HG02943 (cell line): Measurements from ENCODE around the gene ITGA7.
"Not testable (repeated sequence)": the region's sequence is repeated elsewhere in the genome, so short reads cannot be mapped to it uniquely, and the experiment has no call there.

Experiments used
- ATAC-seq: cut with Tn5 transposase; IDR thresholded peaks from one replicate; pipeline ENCODE4 v1.9.1; 2021; ENCODE audit warnings: mild to moderate bottlenecking, low read depth, moderate library complexity; ENCODE audit not compliant: unreplicated experiment

ITGA7 gene

DNA sequence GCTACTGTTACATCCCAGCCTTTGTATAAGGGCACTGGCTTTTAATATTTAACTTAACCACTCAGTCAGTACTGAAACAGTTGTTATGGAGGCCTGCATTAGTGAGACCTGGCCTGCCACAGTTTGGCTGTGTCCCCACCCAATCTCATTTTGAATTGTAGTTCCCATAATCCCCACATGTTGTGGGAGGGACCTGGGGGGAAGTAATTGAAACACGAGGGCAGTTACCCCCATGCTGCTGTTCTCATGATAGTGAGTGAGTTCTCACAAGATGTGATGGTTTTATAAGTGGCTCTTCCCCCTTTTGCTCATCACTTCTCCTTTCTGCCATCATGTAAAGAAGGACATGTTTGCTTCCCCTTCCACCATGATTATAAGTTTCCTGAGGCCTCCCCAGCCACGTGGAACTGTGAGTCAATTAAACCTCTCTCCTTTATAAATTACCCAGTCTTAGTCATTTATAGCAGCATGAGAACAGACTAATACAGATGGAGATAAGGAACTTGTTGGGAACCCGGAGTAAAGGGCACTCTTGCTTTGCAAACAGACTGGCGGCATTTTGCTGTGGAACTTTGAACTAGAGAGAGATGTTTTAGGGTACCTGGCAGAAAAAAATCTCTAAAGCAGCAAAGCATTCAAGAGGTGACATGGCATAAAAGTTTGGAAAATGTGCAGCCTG lies 56.9 kb downstream of the ITGA7 start:
- not testable (repeated sequence) for ATAC-seq

DNA sequence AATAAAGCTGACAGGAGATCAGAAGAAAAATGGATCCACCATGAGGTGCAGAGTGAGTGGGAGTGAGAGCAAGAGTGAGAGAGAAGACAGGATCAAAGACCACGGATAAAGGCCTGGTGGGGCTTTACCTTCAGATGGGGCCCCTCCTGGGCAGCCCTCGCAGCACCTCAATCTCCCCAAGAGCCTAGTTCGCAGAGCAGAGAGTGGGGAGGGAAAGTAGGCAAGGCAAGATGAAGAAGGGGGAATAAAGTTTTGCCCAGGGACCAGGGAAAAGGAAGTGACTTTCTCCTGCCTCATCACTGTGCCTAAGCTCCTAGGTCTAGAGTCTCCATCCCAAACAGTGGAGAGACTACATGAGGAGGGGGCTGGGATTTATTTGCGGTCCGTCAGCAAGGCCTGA lies 60.7 kb downstream of the ITGA7 start:
- no peak for ATAC-seq

DNA sequence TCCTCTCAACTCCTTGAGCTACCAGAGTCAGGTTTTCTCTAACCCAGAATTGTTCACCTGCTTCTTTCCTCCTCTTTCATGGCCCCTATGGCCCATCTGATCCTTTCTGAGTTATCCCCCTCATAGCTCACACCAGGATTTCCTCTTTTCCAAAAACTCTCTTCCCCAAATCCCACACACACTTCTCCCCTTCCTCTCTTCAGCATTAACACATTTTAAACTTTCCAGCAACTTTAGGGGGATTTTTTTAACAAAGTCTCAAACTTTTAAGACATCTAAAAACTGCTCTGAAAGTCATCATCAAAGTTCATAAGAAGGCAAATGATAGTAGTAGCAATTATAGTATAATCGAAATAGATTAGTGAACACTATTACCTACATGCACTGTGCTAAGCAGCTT lies 63.1 kb downstream of the ITGA7 start:
- no peak for ATAC-seq

- ATAC-seq, result no peak
Measured at GRCh38 chr12:55642669-55643068, 65.0 kb downstream of the ITGA7 start.

DNA sequence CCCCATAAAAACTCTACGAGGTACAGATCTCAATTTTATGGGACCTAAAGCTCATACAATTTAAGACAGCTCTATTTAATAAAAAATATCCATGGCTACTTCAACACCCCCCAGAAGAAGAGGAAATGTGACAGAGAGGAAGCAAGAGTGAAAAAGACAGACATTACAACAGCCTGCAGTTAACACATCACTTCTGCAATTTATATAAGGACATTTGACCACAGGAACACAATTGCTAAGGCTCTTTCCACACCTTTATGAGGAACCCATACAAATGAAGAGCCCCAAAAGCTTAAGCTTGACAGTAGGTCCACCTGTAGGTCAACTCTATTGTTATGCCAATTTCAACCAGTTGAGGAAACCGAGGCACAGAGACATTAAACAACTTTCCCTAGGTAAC lies 65.4 kb downstream of the ITGA7 start:
- ATAC-seq, result no peak

DNA sequence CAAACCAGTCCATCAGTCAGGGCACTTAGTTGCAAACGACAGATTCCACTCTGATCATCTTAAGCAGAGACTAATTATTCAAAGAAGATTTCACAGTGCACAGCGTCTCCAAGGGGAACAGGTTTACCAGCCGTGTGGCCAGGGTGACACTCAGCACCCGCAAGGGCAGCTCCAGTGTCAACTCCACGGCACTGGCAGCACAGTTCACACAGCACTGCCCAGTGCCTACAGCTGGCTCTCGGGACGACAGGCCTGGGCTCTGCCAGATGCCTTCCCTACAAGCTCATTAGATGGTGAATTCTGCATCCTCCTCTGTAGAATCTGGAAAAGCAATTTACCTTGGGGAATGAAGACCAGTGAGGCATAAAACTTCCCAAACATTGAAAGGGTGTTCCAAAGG lies 66.1 kb downstream of the ITGA7 start:
- no peak for ATAC-seq

DNA sequence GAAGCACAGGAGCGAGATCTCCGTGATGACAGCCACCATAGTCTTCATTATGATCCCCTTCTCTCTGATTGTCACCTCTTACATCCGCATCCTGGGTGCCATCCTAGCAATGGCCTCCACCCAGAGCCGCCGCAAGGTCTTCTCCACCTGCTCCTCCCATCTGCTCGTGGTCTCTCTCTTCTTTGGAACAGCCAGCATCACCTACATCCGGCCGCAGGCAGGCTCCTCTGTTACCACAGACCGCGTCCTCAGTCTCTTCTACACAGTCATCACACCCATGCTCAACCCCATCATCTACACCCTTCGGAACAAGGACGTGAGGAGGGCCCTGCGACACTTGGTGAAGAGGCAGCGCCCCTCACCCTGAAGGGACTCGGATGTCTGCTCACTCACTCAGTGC lies 70.2 kb downstream of the ITGA7 start:
- ATAC-seq, result no peak

DNA sequence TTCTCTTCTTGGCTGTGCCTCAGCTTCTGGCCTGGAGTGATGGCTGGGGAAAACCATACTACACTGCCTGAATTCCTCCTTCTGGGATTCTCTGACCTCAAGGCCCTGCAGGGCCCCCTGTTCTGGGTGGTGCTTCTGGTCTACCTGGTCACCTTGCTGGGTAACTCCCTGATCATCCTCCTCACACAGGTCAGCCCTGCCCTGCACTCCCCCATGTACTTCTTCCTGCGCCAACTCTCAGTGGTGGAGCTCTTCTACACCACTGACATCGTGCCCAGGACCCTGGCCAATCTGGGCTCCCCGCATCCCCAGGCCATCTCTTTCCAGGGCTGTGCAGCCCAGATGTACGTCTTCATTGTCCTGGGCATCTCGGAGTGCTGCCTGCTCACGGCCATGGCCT lies 70.9 kb downstream of the ITGA7 start, which contains the start of gene OR10P1:
TSS of gene OR10P1 (plus strand) at position 40 of the 400 bp plus-strand sequence. CDS start at position 40, 0 bp downstream.
- no peak for ATAC-seq

DNA sequence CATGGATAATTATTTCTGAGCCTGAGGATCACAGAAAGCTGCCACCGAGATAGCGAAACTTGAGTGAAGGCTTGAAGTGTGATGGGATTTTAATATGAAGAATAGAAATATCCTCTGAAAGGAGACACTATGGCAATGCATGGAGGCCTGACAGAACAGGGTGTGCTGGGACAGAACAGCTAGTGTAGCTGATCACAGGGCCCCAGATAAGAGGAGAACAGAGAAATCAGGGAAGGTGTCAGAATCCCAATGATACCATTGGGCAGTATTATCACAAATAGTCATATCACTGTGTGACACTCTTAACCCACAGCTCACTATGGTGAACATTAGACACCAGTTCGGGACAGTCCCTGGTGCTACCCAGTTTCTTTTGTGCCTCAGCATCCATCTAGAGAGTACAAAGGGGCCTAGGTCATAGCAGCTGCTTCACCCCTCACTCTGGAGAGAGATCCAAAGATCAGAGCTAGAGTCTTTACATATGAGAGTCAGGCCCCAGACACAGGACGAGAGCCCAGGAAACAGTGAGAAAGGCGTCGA lies 71.5 kb downstream of the ITGA7 start:
- no peak for ATAC-seq
